Activated T-helper 2 cell treated with anti-CD3 and anti-CD28 coated beads, Interferon-gamma antibody, Interleukin-2, Interleukin-4, amounts not matched to agents 10 μg/mL and 5 μg/mL and 100 μg/mL, durations not matched to agents 14 hours and 24 hours and 36 hours (primary cell): ENCODE data around the gene PRKCE. TPM values are rescaled to one million over a fixed set of nuclear protein-coding genes. Genes with fewer than 3 reads are reported as not detected.
"Not testable (repeated sequence)": the region's sequence is repeated elsewhere in the genome, so short reads cannot be mapped to it uniquely, and the experiment has no call there.

Experiments
- DNase-seq: peaks from one replicate; pipeline ENCODE4 v3.0.0; 2021; ENCODE audit warnings: low spot score
- H3K27ac Mint-ChIP-seq: one replicate; pipeline ENCODE4 v1.8.0; 2021; ENCODE audit warnings: mixed read lengths
- H3K27me3 Mint-ChIP-seq: one replicate; pipeline ENCODE4 v1.8.0; 2021; ENCODE audit warnings: low read depth, mixed read lengths
- H3K36me3 Mint-ChIP-seq: one replicate; pipeline ENCODE4 v1.8.0; 2021; ENCODE audit warnings: low read depth, mixed read lengths
- H3K4me1 Mint-ChIP-seq: one replicate; pipeline ENCODE4 v1.8.0; 2021; ENCODE audit warnings: low read depth, mixed read lengths
- H3K4me3 Mint-ChIP-seq: one replicate; pipeline ENCODE4 v1.8.0; 2021; ENCODE audit warnings: low read depth, mild to moderate bottlenecking, moderate library complexity, mixed read lengths
- H3K9me3 Mint-ChIP-seq: one replicate; pipeline ENCODE4 v1.8.0; 2021; ENCODE audit warnings: mixed read lengths
- intact Hi-C: fragments of 100-400 bp; cut with micrococcal nuclease; formaldehyde crosslinking; loops from one replicate; pipeline ENCODE4 v1.15.1; 2023
- total RNA-seq: library from RNA; stranded (reverse); gene quantifications from 2 replicates; pipeline ENCODE4 v1.2.3, GENCODE V29; 2022

Gene PRKCE
- total RNA-seq, 1 donor from 2014 or later: 21.5 TPM

GRCh38 chr2:45858872-45859271 lies 207.4 kb downstream of the PRKCE start:
- not testable (repeated sequence) for H3K9me3 Mint-ChIP-seq, H3K36me3 Mint-ChIP-seq, H3K27me3 Mint-ChIP-seq, H3K4me3 Mint-ChIP-seq, DNase-seq, H3K27ac Mint-ChIP-seq
- H3K4me1 Mint-ChIP-seq: peaks cover 50% of the 10 kb centered on the region
- intact Hi-C loops: loop anchor here (1.0 kb wide), 1 partner anchor 9 kb away; no protein-coding TSS in a partner anchor

GRCh38 chr2:45859682-45860081 lies 208.2 kb downstream of the PRKCE start:
- no peaks in the 10 kb centered on the region for H3K9me3 Mint-ChIP-seq
- intact Hi-C loops: loop anchor here (1.0 kb wide), 1 partner anchor 9 kb away; no protein-coding TSS in a partner anchor
- H3K27me3 Mint-ChIP-seq: no peaks in the 10 kb centered on the region
- H3K4me3 Mint-ChIP-seq: no peak overlapping the region
- no peak for DNase-seq
- H3K27ac Mint-ChIP-seq: peak overlapping the region; percentile 65
- no peaks in the 10 kb centered on the region for H3K36me3 Mint-ChIP-seq
- H3K4me1 Mint-ChIP-seq: peaks cover 52% of the 10 kb centered on the region

- DNase-seq: peak; percentile 28
- Mint-ChIP-seq H3K36me3 (no peaks in the 10 kb centered on the region), H3K4me3 (peak overlapping the region; percentile 68), H3K27me3 (no peaks in the 10 kb centered on the region), H3K27ac (peak overlapping the region; percentile 65), H3K4me1 (peaks cover 54% of the 10 kb centered on the region), H3K9me3 (no peaks in the 10 kb centered on the region)
- intact Hi-C loops: no loop called here
Measured at GRCh38 chr2:45860136-45861121, 209.0 kb downstream of the PRKCE start.

- Mint-ChIP-seq H3K36me3 (no peaks in the 10 kb centered on the region), H3K27me3 (no peaks in the 10 kb centered on the region), H3K4me3 (no peak overlapping the region), H3K27ac (peak overlapping the region; percentile 62), H3K9me3 (no peaks in the 10 kb centered on the region), H3K4me1 (peaks cover 51% of the 10 kb centered on the region)
- intact Hi-C loops: loop anchor here (2.0 kb wide), 1 partner anchor 18 kb away; no protein-coding TSS in a partner anchor
- no peak for DNase-seq
Measured at GRCh38 chr2:45862843-45863242, 211.4 kb downstream of the PRKCE start.

GRCh38 chr2:45864121-45864520 lies 212.6 kb downstream of the PRKCE start:
- H3K27ac Mint-ChIP-seq: no peak overlapping the region
- no peaks in the 10 kb centered on the region for H3K27me3 Mint-ChIP-seq
- DNase-seq: no peak
- H3K4me3 Mint-ChIP-seq: no peak overlapping the region
- peaks cover 54% of the 10 kb centered on the region for H3K4me1 Mint-ChIP-seq
- intact Hi-C loops: no loop called here
- H3K36me3 Mint-ChIP-seq: no peaks in the 10 kb centered on the region
- no peaks in the 10 kb centered on the region for H3K9me3 Mint-ChIP-seq

- intact Hi-C loops: no loop called here
- Mint-ChIP-seq H3K9me3 (no peaks in the 10 kb centered on the region), H3K36me3 (no peaks in the 10 kb centered on the region), H3K4me1 (peaks cover 37% of the 10 kb centered on the region), H3K27ac (no peak overlapping the region), H3K27me3 (no peaks in the 10 kb centered on the region), H3K4me3 (no peak overlapping the region)
- DNase-seq: no peak
Measured at GRCh38 chr2:45867349-45867748, 215.9 kb downstream of the PRKCE start.

- no peak overlapping the region for H3K27ac Mint-ChIP-seq
- H3K4me3 Mint-ChIP-seq: no peak overlapping the region
- H3K4me1 Mint-ChIP-seq: peaks cover 35% of the 10 kb centered on the region
- no peak for DNase-seq
- H3K9me3 Mint-ChIP-seq: no peaks in the 10 kb centered on the region
- H3K27me3 Mint-ChIP-seq: no peaks in the 10 kb centered on the region
- H3K36me3 Mint-ChIP-seq: no peaks in the 10 kb centered on the region
- intact Hi-C loops: no loop called here
Measured at GRCh38 chr2:45867800-45868199, 216.3 kb downstream of the PRKCE start.

GRCh38 chr2:45869165-45869501 lies 217.7 kb downstream of the PRKCE start:
- Mint-ChIP-seq H3K27me3 (no peaks in the 10 kb centered on the region), H3K36me3 (no peaks in the 10 kb centered on the region), H3K4me3 (no peak overlapping the region), H3K4me1 (peaks cover 33% of the 10 kb centered on the region), H3K27ac (no peak overlapping the region), H3K9me3 (no peaks in the 10 kb centered on the region)
- DNase-seq: no peak
- intact Hi-C loops: no loop called here

- Mint-ChIP-seq H3K4me1 (peaks cover 25% of the 10 kb centered on the region), H3K27me3 (no peaks in the 10 kb centered on the region), H3K9me3 (peaks cover 5% of the 10 kb centered on the region), H3K27ac (no peak overlapping the region), H3K4me3 (no peak overlapping the region), H3K36me3 (peaks cover under 1% of the 10 kb centered on the region)
- intact Hi-C loops: no loop called here
- DNase-seq: no peak
Measured at GRCh38 chr2:45871025-45871424, 219.6 kb downstream of the PRKCE start.

GRCh38 chr2:45871541-45871940 lies 220.1 kb downstream of the PRKCE start:
- no peak overlapping the region for H3K4me3 Mint-ChIP-seq
- intact Hi-C loops: no loop called here
- H3K27me3 Mint-ChIP-seq: no peaks in the 10 kb centered on the region
- H3K4me1 Mint-ChIP-seq: peaks cover 25% of the 10 kb centered on the region
- H3K36me3 Mint-ChIP-seq: peaks cover 6% of the 10 kb centered on the region
- H3K27ac Mint-ChIP-seq: no peak overlapping the region
- H3K9me3 Mint-ChIP-seq: peaks cover 10% of the 10 kb centered on the region
- DNase-seq: no peak

- Mint-ChIP-seq H3K4me3 (no peak overlapping the region), H3K27me3 (no peaks in the 10 kb centered on the region), H3K27ac (peak overlapping the region; percentile 17), H3K9me3 (peaks cover 16% of the 10 kb centered on the region), H3K36me3 (peaks cover 12% of the 10 kb centered on the region), H3K4me1 (peaks cover 25% of the 10 kb centered on the region)
- no peak for DNase-seq
- intact Hi-C loops: no loop called here
Measured at GRCh38 chr2:45872211-45872610, 220.7 kb downstream of the PRKCE start.

- DNase-seq: no peak
- peaks cover 22% of the 10 kb centered on the region for H3K36me3 Mint-ChIP-seq
- peaks cover 17% of the 10 kb centered on the region for H3K4me1 Mint-ChIP-seq
- H3K27ac Mint-ChIP-seq: no peak overlapping the region
- no peaks in the 10 kb centered on the region for H3K27me3 Mint-ChIP-seq
- intact Hi-C loops: no loop called here
- H3K9me3 Mint-ChIP-seq: peaks cover 23% of the 10 kb centered on the region
- no peak overlapping the region for H3K4me3 Mint-ChIP-seq
Measured at GRCh38 chr2:45874344-45874743, 222.9 kb downstream of the PRKCE start.

- Mint-ChIP-seq H3K27me3 (no peaks in the 10 kb centered on the region), H3K9me3 (peaks cover 23% of the 10 kb centered on the region), H3K4me1 (peaks cover 11% of the 10 kb centered on the region), H3K27ac (no peak overlapping the region), H3K36me3 (peaks cover 25% of the 10 kb centered on the region), H3K4me3 (no peak overlapping the region)
- intact Hi-C loops: no loop called here
- DNase-seq: no peak
Measured at GRCh38 chr2:45876611-45877010, 225.1 kb downstream of the PRKCE start.
